Thyroid gland (tissue), 4 donors: ENCODE data around the gene CDC14B. TPM values are rescaled to one million over a fixed set of nuclear protein-coding genes. Genes with fewer than 3 reads are reported as not detected.

Experiments used
- DNase-seq, 2 donors: peaks; one replicate each; pipeline ENCODE4 v3.0.0-alpha.2; 2019
- H3K27ac ChIP-seq, 3 donors: fragments of 200-600 bp; sonication (generic); 1 replicate in 2 of 3; 2 replicates in 1 of 3; pipeline ENCODE4 v1.5.1; 2016 to 2019; ENCODE audit warnings: mild to moderate bottlenecking in 1 of 3, moderate library complexity in 1 of 3
- H3K27me3 ChIP-seq: fragments of 200-600 bp; sonication (generic); one replicate; pipeline ENCODE4 v1.5.1; 2019
- H3K36me3 ChIP-seq, 2 donors: fragments of 200-600 bp; sonication (generic); one replicate each; pipeline ENCODE4 v1.5.1; 2016 to 2019
- H3K4me1 ChIP-seq, 2 donors: fragments of 200-600 bp; sonication (generic); one replicate each; pipeline ENCODE4 v1.5.1; 2017 to 2019
- H3K4me3 ChIP-seq, 3 donors: fragments of 200-600 bp; sonication (generic); replicated peaks in 1 of 3; 1 replicate in 2 of 3; 2 replicates in 1 of 3; pipeline ENCODE4 v1.5.1; 2016; ENCODE audit warnings: mild to moderate bottlenecking in 1 of 3
- H3K9me3 ChIP-seq: fragments of 200-600 bp; sonication (generic); one replicate; pipeline ENCODE4 v1.5.1; 2017
- CTCF ChIP-seq, 6 experiments: fragments of 200-600 bp in 3 of 6; fragments of 450-650 bp in 3 of 6; sonication (generic) in 3 of 6; IDR thresholded peaks; one replicate each; pipeline ENCODE4 v1.5.1; 2016 to 2019; ENCODE audit warnings: antibody characterized with exemption in 6 of 6, mild to moderate bottlenecking in 2 of 6, inconsistent platforms in 1 of 6, moderate library complexity in 1 of 6
- POLR2A ChIP-seq, 2 donors: fragments of 450-650 bp; IDR thresholded peaks; one replicate each; pipeline ENCODE4 v1.6.1; 2017; ENCODE audit warnings: antibody characterized with exemption in 2 of 2, mild to moderate bottlenecking in 2 of 2, moderate library complexity in 1 of 2
- WGBS, 2 donors: methylation state at CpG; one replicate each; pipeline ENCODE4 v1.1.5; 2017; 5-methylcytosine and 5-hydroxymethylcytosine counted together
- intact Hi-C: fragments of 100-400 bp; cut with DNase I; formaldehyde crosslinking; loops from one replicate; pipeline ENCODE4 v1.15.1; 2023
- total RNA-seq, 4 donors: library from RNA; depleted of rRNA; stranded (reverse); fragments of >200 nt; gene quantifications; one replicate each; pipeline ENCODE4 v1.2.3, GENCODE V29; 2016

CDC14B gene
- total RNA-seq, 4 donors from 2014 or later, result 39.7 to 87.4 (median 56.3) TPM

DNA sequence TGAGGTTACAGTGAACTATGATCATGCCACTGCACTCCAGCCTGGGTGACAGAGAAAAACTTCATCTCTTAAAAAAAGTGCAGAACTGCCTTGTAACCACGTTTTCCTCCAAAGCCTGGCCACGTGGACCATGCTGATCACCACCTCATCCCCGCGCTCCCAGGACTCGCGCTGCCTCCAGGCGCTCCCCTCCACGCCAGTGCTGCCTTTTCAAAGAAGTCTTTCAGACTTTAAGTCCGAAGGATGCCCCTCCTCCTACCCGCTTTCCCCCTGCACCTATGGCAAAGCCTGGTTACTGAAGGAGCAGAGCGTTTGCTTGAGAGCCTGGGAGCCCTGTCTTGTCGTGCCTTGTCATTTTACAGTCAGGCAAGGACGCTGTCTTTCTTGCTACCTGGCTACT is 125.9 kb downstream of the CDC14B start:
- H3K9me3 ChIP-seq, result no peaks in the 10 kb centered on the region
- intact Hi-C loops, result no loop called here
- TF ChIP-seq POLR2A (IDR thresholded peaks at IDR 0.05), result no peak
- TF ChIP-seq CTCF (IDR thresholded peaks at IDR 0.05), result no peak
- no peaks in the 10 kb centered on the region for H3K27me3 ChIP-seq
- no peak overlapping the region for H3K27ac ChIP-seq
- H3K4me1 ChIP-seq, result peaks cover 0 to 14% of the 10 kb centered on the region in 2 donors
- H3K4me3 ChIP-seq, result no peak overlapping the region
- H3K36me3 ChIP-seq, result peaks cover 11 to 13% of the 10 kb centered on the region in 2 donors
- WGBS, 2 donors, result 87 to 89% methylated on average over 13 of the region's 13 CpGs
- DNase-seq, result no peak

GRCh38 chr9:96492993-96493531 is 126.6 kb downstream of the CDC14B start:
- WGBS, 2 donors, result 90 to 94% methylated on average over 9 to 12 of the region's 12 CpGs
- intact Hi-C loops, result no loop called here
- no peak for TF ChIP-seq POLR2A (IDR thresholded peaks at IDR 0.05)
- TF ChIP-seq CTCF (IDR thresholded peaks at IDR 0.05), result no peak
- no peaks in the 10 kb centered on the region for H3K27me3 ChIP-seq
- H3K4me3 ChIP-seq, result no peak overlapping the region
- no peak for DNase-seq
- peaks cover 11 to 18% of the 10 kb centered on the region in 2 donors for H3K36me3 ChIP-seq
- no peaks in the 10 kb centered on the region for H3K9me3 ChIP-seq
- no peak overlapping the region for H3K27ac ChIP-seq
- H3K4me1 ChIP-seq, result peaks cover 0 to 15% of the 10 kb centered on the region in 2 donors

GRCh38 chr9:96491880-96492525 is 127.6 kb downstream of the CDC14B start:
- intact Hi-C loops, result no loop called here
- Histone ChIP-seq H3K9me3 (no peaks in the 10 kb centered on the region), H3K27ac (peak overlapping the region in 1 of 3 donors; percentile 37), H3K4me3 (no peak overlapping the region), H3K27me3 (no peaks in the 10 kb centered on the region), H3K36me3 (peaks cover 11 to 18% of the 10 kb centered on the region in 2 donors), H3K4me1 (peaks cover 5 to 26% of the 10 kb centered on the region in 2 donors)
- WGBS, 2 donors, result 91 to 93% methylated on average over 15 to 16 of the region's 17 CpGs
- no peak for DNase-seq
- TF ChIP-seq CTCF (IDR thresholded peaks at IDR 0.05), result no peak
- no peak for TF ChIP-seq POLR2A (IDR thresholded peaks at IDR 0.05)

DNA sequence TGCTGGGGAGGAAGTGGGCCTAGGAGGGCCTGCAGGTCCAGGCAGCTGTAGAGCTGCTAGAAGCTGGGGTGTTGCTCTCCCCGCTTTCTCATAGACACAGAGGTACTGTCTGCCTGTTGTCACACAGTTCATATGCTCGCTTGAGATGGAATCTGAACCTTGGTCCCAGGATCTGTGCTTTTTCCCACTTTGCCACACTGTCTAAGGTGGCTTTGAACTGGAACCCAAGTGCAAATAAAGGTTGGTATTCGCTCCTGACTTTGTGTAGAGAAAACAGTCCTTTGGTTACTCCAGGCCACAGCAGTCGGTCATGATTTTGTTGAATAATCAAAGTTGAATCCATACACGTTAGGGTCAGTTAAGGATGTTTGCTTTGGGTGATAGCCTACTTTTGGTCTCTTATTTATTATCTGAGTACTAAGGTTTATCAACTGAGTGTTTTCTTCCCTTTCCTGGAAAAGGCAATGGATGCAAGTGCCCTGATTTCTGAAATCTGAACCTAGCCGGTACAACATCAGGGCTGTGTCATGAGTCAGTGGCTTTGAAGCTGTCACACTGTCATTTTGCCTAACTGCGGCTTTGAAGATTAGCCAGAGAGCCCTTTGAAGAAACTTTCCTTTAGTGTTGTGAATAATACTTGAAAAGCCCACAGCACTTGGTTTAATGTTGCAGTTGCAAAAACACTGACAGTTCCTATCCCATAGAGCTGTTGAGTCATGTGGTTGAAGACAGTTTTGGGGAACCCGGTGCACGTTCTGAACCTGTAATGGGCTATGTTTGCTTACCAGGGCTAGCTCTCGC is 128.4 kb downstream of the CDC14B start:
- peaks cover 10 to 33% of the 10 kb centered on the region in 2 donors for H3K4me1 ChIP-seq
- intact Hi-C loops, result no loop called here
- peaks cover 11 to 18% of the 10 kb centered on the region in 2 donors for H3K36me3 ChIP-seq
- H3K4me3 ChIP-seq, result no peak overlapping the region
- WGBS, 2 donors, result 71 to 73% methylated on average over 10 of the region's 10 CpGs
- no peak for DNase-seq
- no peaks in the 10 kb centered on the region for H3K9me3 ChIP-seq
- no peak for TF ChIP-seq POLR2A (IDR thresholded peaks at IDR 0.05)
- no peak for TF ChIP-seq CTCF (IDR thresholded peaks at IDR 0.05)
- peak overlapping the region in 1 of 3 donors; percentile 37 for H3K27ac ChIP-seq
- no peaks in the 10 kb centered on the region for H3K27me3 ChIP-seq
